T-cell (primary cell): ENCODE data around the gene KREMEN1. TPM values are rescaled to one million over a fixed set of nuclear protein-coding genes. Genes with fewer than 3 reads are reported as not detected.

Experiments
- ATAC-seq, 4 experiments: fragments of 200-7000 bp in 3 of 4; fragments of 150-1000 bp in 1 of 4; cut with Tn5 transposase; replicated peaks in 1 of 4; 1 replicate in 3 of 4; 2 replicates in 1 of 4; pipeline ENCODE4 v1.10.0; 2021; ENCODE audit warnings: moderate library complexity in 3 of 4, mild to moderate bottlenecking in 2 of 4, moderate number of reproducible peaks in 1 of 4
- CTCF ChIA-PET, 2 donors: fragments of 300-600 bp; sonication (Branson Sonifier 250); formaldehyde crosslinking; loops; one replicate each; lab custom pipeline; 2022; ENCODE audit warnings: antibody characterized with exemption in 2 of 2; lab: Charles Lee
- POLR2A ChIA-PET, 2 donors: fragments of 300-600 bp; sonication (Branson Sonifier 250); formaldehyde crosslinking; loops; one replicate each; lab custom pipeline; 2022; ENCODE audit warnings: antibody characterized with exemption in 2 of 2; lab: Charles Lee
- DNase-seq, 35 experiments: peaks; one replicate each; pipeline versions ENCODE4 v3.0.0 to v3.0.0-alpha.2; 2013 to 2023
- H3K27ac ChIP-seq: one replicate; pipeline ENCODE4 v1.5.1; 2013; ENCODE audit warnings: low read length
- H3K27me3 ChIP-seq, 2 experiments: replicated peaks in 1 of 2; 1 replicate in 1 of 2; 2 replicates in 1 of 2; pipeline versions ENCODE4 v1.6.1 to v1.7.0; 2013; ENCODE audit warnings: low read length in 1 of 2, mixed read lengths in 1 of 2; ENCODE audit not compliant: control insufficient read depth in 2 of 2, insufficient read depth in 2 of 2; ENCODE audit errors: extremely low read depth in 1 of 2
- H3K36me3 ChIP-seq, 2 donors: 1 replicate in 1 of 2; 2 replicates in 1 of 2; pipeline versions ENCODE4 v1.6.1 to v1.7.0; 2013; ENCODE audit warnings: low read length in 1 of 2; ENCODE audit not compliant: control insufficient read depth in 2 of 2, insufficient read depth in 1 of 2; ENCODE audit errors: extremely low read depth in 1 of 2
- H3K4me1 ChIP-seq, 2 experiments: 1 replicate in 1 of 2; 2 replicates in 1 of 2; pipeline versions ENCODE4 v1.6.1 to v1.7.0; 2013; ENCODE audit warnings: low read length in 2 of 2, mixed read lengths in 1 of 2; ENCODE audit not compliant: insufficient read depth in 2 of 2, control insufficient read depth in 1 of 2; ENCODE audit errors: extremely low read depth in 1 of 2
- H3K4me3 ChIP-seq, 2 donors: 1 replicate in 1 of 2; 2 replicates in 1 of 2; pipeline versions ENCODE4 v1.5.1 to v1.7.0; 2013; ENCODE audit warnings: mild to moderate bottlenecking in 2 of 2, low read length in 1 of 2, moderate library complexity in 1 of 2; ENCODE audit not compliant: control insufficient read depth in 1 of 2; ENCODE audit errors: extremely low read depth in 1 of 2
- H3K9me3 ChIP-seq: 2 replicates; pipeline ENCODE4 v1.7.0; 2013
- H3K27ac Mint-ChIP-seq, 2 donors: one replicate each; pipeline ENCODE4 v1.8.0; 2020 to 2021; ENCODE audit warnings: mild to moderate bottlenecking in 2 of 2, mixed read lengths in 2 of 2
- H3K27me3 Mint-ChIP-seq, 2 donors: one replicate each; pipeline ENCODE4 v1.8.0; 2021 to 2022; ENCODE audit warnings: mixed read lengths in 2 of 2
- H3K36me3 Mint-ChIP-seq: one replicate; pipeline ENCODE4 v1.8.0; 2021; ENCODE audit warnings: mixed read lengths
- H3K4me1 Mint-ChIP-seq, 3 donors: one replicate each; pipeline ENCODE4 v1.8.0; 2020 to 2022; ENCODE audit warnings: mixed read lengths in 3 of 3, mild to moderate bottlenecking in 1 of 3
- H3K4me3 Mint-ChIP-seq, 3 donors: one replicate each; pipeline ENCODE4 v1.8.0; 2020 to 2022; ENCODE audit warnings: mild to moderate bottlenecking in 3 of 3, mixed read lengths in 3 of 3, moderate library complexity in 3 of 3
- H3K9me3 Mint-ChIP-seq, 3 donors: one replicate each; pipeline ENCODE4 v1.8.0; 2020 to 2022; ENCODE audit warnings: mixed read lengths in 3 of 3
- WGBS: methylation state at CpG from one replicate; pipeline ENCODE4 v1.1.5; 2013; ENCODE audit warnings: missing lambda C conversion rate; ENCODE audit not compliant: insufficient coverage; 5-methylcytosine and 5-hydroxymethylcytosine counted together
- total RNA-seq, 35 experiments: library from RNA in 6 of 35; stranded (reverse) in 6 of 35; fragments of 120-200 nt in 1 of 35; gene quantifications; one replicate each; pipeline versions ENCODE4 v1.2.1 to v1.2.4 and lab custom pipeline; 2013 to 2026

KREMEN1 gene
- total RNA-seq, 5 donors from 2014 or later (not counting 1 experiment from before 2014, with no cell fraction given): 0.20 to 0.25 (median 0.20) TPM; not detected in 2

DNA sequence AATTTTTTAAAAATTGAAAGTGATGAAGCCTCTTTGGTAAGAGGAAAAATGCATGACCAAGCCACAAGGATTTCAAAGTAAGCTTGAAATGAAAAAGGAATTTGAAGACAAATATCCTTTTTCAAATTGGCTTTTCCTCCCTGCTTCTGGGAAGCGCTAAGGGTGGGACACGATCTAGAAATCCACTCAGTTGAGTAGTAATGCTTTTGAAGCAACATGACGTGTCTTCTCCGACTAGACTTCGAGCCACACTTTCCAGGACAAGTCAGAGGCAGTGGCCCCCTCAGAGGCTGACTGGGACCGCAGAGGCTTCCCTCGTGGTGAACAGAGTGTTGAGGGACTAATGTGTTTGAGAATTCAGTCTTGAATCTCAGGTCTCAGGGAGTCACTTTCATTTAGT is 39.8 kb downstream of the KREMEN1 start:
- no peaks in the 10 kb centered on the region for H3K4me1 ChIP-seq
- no peak overlapping the region for H3K4me3 ChIP-seq
- Mint-ChIP-seq H3K27me3 (peaks cover 20 to 56% of the 10 kb centered on the region in 2 donors), H3K4me3 (no peak overlapping the region), H3K36me3 (no peaks in the 10 kb centered on the region), H3K27ac (no peak overlapping the region), H3K4me1 (no peaks in the 10 kb centered on the region), H3K9me3 (peaks cover 0 to under 1% (median 0%) of the 10 kb centered on the region in 3 donors)
- peaks cover 0 to 11% of the 10 kb centered on the region in 2 experiments for H3K27me3 ChIP-seq
- DNase-seq (no peak), ATAC-seq (no peak)
- ChIA-PET POLR2A (no interaction called here), CTCF (interaction anchor here in 1 of 2 donors (0.7 kb wide), 1 partner anchor 199 kb away, joined by 3 read pairs; no protein-coding TSS in a partner anchor)
- H3K36me3 ChIP-seq: no peaks in the 10 kb centered on the region
- H3K9me3 ChIP-seq: no peaks in the 10 kb centered on the region
- 77% methylated on average over 5 of the region's 7 CpGs for WGBS
- no peak overlapping the region for H3K27ac ChIP-seq

DNA sequence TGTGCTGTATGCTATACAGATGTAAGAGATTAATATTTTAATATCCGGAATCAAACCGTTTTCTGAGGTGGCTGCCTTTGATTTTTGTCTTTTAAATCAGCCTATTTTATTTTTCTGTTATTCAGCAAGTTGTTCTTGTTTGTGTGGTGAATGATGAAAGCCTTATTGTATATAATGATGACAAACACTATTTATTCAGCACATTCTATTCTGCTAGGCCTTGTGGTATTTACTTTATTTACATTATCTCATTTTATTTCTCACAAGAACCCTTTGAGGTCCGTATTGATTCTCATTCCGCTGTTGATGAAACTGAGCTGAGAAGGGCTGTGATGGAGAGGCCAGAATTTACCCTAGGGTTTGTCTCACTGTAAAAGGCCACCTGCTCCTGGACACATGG is 40.5 kb downstream of the KREMEN1 start:
- H3K4me1 Mint-ChIP-seq: no peaks in the 10 kb centered on the region
- ChIA-PET CTCF (no interaction called here), POLR2A (no interaction called here)
- H3K27ac Mint-ChIP-seq: no peak overlapping the region
- H3K4me1 ChIP-seq: no peaks in the 10 kb centered on the region
- H3K36me3 Mint-ChIP-seq: no peaks in the 10 kb centered on the region
- H3K27me3 Mint-ChIP-seq: peaks cover 25 to 57% of the 10 kb centered on the region in 2 donors
- H3K27me3 ChIP-seq: peaks cover 0 to 8% of the 10 kb centered on the region in 2 experiments
- H3K9me3 Mint-ChIP-seq: peaks cover 0 to 4% (median 0%) of the 10 kb centered on the region in 3 donors
- no peak overlapping the region for H3K27ac ChIP-seq
- H3K9me3 ChIP-seq: no peaks in the 10 kb centered on the region
- H3K4me3 Mint-ChIP-seq: no peak overlapping the region
- DNase-seq: no peak
- no peak for ATAC-seq
- no peaks in the 10 kb centered on the region for H3K36me3 ChIP-seq
- no peak overlapping the region for H3K4me3 ChIP-seq
- WGBS: no CpG with 5 or more reads among the region's 4 CpGs

DNA sequence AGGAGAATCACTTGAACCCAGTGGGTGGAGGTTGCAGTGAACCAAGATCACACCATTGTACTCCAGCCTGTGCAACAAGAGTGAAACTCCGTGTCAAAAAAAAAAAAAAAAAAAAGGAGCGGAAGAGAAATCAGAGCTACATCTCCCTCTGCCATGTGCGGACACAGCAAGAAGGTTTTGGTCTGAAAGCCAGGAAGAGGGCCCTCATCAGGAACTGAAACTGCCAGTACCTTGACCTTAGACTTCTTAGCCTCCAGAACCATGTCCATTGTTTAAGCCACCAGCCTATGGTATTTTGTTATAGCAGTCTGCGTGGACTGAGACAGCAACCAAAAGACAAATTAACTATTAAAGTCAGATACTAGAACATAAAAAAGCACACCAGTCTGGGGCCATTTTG is 41.6 kb downstream of the KREMEN1 start:
- CTCF ChIA-PET: no interaction called here
- WGBS: no CpG with 5 or more reads among the region's 4 CpGs
- peaks cover 24 to 55% of the 10 kb centered on the region in 2 donors for H3K27me3 Mint-ChIP-seq

DNA sequence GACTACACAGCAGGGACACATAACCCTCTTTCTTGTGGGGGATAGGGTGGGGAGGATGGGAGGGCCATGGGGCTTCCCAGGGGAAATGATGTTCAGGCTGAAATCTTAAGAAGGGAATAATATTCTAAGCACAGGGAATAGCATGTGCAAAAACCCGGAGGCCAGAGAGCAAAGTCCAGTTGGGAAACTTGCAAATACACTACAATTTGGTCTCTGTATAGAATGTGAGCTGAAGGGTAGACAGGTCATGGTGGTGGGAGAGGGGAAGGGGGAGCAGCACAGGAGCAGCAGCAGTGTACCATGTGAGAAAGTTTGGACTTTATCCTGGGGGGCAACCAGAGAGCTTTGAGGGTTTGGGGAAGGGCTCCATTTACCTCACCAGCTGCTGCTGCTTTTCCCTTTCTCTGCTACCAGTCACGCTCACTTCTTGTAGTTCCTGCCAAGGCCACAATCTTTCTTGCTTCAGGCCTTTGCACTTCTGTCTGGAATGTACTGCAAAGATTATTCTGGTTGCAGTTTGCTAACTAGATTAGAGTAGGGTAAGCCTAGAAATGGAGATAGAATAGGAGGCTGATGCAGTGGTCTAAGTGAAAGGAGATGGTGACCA is 43.0 kb downstream of the KREMEN1 start:
- Mint-ChIP-seq H3K27me3 (peaks cover 25 to 51% of the 10 kb centered on the region in 2 donors), H3K4me3 (no peak overlapping the region), H3K27ac (no peak overlapping the region), H3K4me1 (no peaks in the 10 kb centered on the region), H3K9me3 (peaks cover 3 to 9% (median 4%) of the 10 kb centered on the region in 3 donors), H3K36me3 (peaks cover 3% of the 10 kb centered on the region)
- Histone ChIP-seq H3K4me3 (no peak overlapping the region), H3K36me3 (no peaks in the 10 kb centered on the region), H3K9me3 (no peaks in the 10 kb centered on the region), H3K27me3 (peaks cover 0 to 3% of the 10 kb centered on the region in 2 experiments), H3K27ac (no peak overlapping the region), H3K4me1 (no peaks in the 10 kb centered on the region)
- ATAC-seq (no peak), DNase-seq (no peak)
- ChIA-PET CTCF (no interaction called here), POLR2A (no interaction called here)
- WGBS: 89% methylated on average over 1 of the region's 2 CpGs

More for the DNA sequence above, 41.6 kb downstream of the KREMEN1 start:
- no peak overlapping the region for H3K27ac ChIP-seq
- no peak for DNase-seq
- H3K27me3 ChIP-seq: peaks cover 0 to 5% of the 10 kb centered on the region in 2 experiments
- no peaks in the 10 kb centered on the region for H3K4me1 Mint-ChIP-seq
- H3K36me3 ChIP-seq: no peaks in the 10 kb centered on the region
- no peak overlapping the region for H3K4me3 ChIP-seq
- no peaks in the 10 kb centered on the region for H3K9me3 ChIP-seq
- POLR2A ChIA-PET: no interaction called here
- H3K36me3 Mint-ChIP-seq: no peaks in the 10 kb centered on the region
- ATAC-seq: no peak
- H3K4me3 Mint-ChIP-seq: no peak overlapping the region
- peaks cover 0 to 4% (median 0%) of the 10 kb centered on the region in 3 donors for H3K9me3 Mint-ChIP-seq
- H3K27ac Mint-ChIP-seq: no peak overlapping the region
- H3K4me1 ChIP-seq: no peaks in the 10 kb centered on the region

DNA sequence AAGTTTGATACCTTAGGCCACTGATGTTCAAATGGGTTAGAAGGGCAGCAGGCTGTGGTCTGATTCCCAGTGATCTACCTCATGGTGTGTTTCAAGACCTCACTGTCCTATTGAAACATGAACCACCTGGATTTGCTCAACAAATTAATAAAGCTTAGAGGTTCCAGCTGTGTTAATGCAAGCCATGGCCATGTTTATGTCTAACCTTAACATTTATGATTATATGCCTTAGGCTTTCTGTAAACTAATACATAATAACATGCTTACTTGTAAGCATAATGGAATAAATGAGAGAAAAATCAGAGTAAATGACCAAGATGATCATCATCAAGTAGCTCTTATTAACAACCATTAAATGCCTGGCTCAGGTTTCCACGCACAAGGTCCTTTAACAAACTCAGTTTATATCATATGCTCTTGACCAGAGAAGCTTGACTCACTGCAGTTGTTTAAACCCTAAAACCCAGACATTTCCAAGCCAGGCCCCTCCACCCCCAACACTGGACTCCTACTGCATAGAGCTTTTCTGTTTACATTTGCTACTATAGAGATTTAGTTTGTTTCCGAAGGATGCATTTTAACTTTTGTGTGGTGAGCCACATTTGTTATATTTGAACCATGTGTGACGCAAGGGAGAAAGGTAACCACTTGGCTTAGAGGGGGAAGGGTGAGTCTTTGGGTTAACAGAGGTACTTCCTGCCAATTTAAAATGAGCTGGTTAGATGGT is 43.7 kb downstream of the KREMEN1 start:
- Histone ChIP-seq H3K27me3 (peaks cover 0 to 3% of the 10 kb centered on the region in 2 experiments), H3K4me1 (no peaks in the 10 kb centered on the region), H3K36me3 (no peaks in the 10 kb centered on the region), H3K4me3 (no peak overlapping the region), H3K9me3 (no peaks in the 10 kb centered on the region), H3K27ac (no peak overlapping the region)
- Mint-ChIP-seq H3K4me3 (no peak overlapping the region), H3K9me3 (peaks cover 3 to 9% (median 4%) of the 10 kb centered on the region in 3 donors), H3K36me3 (peaks cover 3% of the 10 kb centered on the region), H3K27me3 (peaks cover 24 to 50% of the 10 kb centered on the region in 2 donors), H3K27ac (no peak overlapping the region), H3K4me1 (no peaks in the 10 kb centered on the region)
- DNase-seq (peak in 1 of 35 experiments; percentile 5), ATAC-seq (peak in 1 of 4 experiments; percentile 49)
- ChIA-PET POLR2A (no interaction called here), CTCF (interaction anchor here in 1 of 2 donors (0.7 kb wide), 1 partner anchor 288 kb away, joined by 3 read pairs; no protein-coding TSS in a partner anchor)
- WGBS: 80% methylated on average over 1 of the region's 3 CpGs

DNA sequence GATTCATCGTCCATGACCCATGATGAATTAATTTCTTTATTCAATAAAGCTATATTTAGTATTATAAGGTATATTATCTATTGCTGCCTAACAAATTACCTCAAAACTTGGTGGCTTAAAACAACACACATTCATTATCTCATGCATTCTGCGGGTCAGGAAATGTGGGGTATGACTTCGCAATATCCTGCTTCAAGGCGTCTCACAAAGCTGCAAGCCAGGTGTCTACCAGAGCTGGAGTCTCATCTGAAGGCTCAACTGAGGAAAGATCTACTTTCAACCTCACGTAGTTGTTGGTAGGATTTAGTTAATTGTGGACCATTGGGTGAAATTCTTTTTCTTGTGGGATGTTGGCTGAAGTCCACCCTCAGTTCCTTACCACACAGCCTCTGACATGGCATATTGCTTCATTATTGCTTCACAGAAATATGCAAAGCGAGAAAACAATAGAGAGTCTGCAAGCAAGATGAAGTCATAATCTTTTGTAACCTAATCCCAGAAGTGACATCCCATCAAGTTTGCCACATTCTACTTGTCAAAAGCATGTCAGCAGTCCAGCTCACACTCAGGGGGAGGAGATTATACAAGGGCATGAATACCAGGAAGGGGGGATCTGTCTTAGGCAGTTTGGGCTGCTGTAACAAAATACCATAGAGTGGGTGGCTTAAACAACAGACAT is 45.1 kb downstream of the KREMEN1 start:
- ATAC-seq: no peak
- ChIA-PET CTCF (no interaction called here), POLR2A (no interaction called here)
- Mint-ChIP-seq H3K9me3 (peaks cover 3 to 9% (median 4%) of the 10 kb centered on the region in 3 donors), H3K27me3 (peaks cover 24 to 50% of the 10 kb centered on the region in 2 donors), H3K36me3 (peaks cover 3% of the 10 kb centered on the region), H3K4me1 (no peaks in the 10 kb centered on the region), H3K4me3 (no peak overlapping the region), H3K27ac (no peak overlapping the region)
- Histone ChIP-seq H3K27ac (no peak overlapping the region), H3K9me3 (no peaks in the 10 kb centered on the region), H3K4me3 (no peak overlapping the region), H3K4me1 (no peaks in the 10 kb centered on the region), H3K27me3 (peaks cover 0 to 3% of the 10 kb centered on the region in 2 experiments), H3K36me3 (no peaks in the 10 kb centered on the region)
- WGBS: no CpG with 5 or more reads among the region's 6 CpGs
- no peak for DNase-seq
